ELF-1 (cell line): ENCODE results near the gene VWA8.
"Not testable (repeated sequence)": the region's sequence is repeated elsewhere in the genome, so short reads cannot be mapped to it uniquely, and the experiment has no call there.

Source experiments
- DNase-seq: peaks from one replicate; pipeline ENCODE4 v3.0.0-alpha.2; 2016; ENCODE audit warnings: low read depth, low spot score

VWA8 gene

DNA sequence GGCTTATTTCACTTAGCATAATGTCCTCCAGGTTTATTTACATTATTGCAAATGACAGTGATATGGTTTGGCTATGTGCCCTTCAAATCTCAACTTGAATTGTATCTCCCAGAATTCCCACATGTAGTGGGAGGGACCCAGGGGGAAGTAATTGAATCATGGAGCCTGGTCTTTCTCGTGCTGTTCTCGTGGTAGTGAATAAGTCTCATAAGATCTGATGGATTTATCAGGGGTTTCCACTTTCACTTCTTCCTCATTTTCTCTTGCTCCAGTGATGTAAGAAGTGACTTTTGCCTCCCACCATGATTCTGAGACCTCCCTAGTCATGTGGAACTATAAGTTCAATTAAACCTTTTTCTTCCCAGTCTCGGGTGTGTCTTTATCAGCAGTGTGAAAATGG, 109.6 kb downstream of the VWA8 start:
- DNase-seq = no peak

GRCh38 chr13:41848435-41849255, 112.3 kb downstream of the VWA8 start:
- no peak for DNase-seq

- no peak for DNase-seq
These were observed 113.7 kb downstream of the VWA8 start for GRCh38 chr13:41847216-41847615.

DNA sequence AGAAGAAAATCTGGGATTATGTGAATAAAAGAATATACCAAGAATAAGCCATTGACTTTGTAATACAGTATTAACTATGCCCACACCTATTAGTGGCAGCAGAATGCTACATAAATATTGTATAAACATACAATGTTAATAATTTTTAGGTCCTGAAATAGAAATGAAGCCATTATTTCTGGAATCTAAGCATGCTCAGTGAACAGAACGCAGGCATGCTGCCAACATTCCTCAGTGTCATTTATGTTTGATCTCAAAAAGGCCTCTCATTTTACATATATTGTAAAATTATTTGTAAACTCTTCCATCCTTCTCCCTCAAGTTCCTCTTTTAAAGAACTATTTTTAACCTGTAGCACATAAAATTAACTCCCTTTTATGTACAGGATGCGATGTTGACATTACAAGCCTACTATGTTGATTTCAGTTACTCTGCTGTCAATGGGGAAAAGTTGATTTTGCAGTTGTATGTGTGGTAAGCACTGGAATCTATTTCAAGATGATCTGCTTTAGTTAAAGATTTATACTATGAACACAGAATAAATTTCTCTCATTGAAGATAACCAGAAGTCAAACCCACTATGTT, 118.8 kb downstream of the VWA8 start:
- no peak for DNase-seq

- no peak for DNase-seq
These were observed 123.3 kb downstream of the VWA8 start for GRCh38 chr13:41837629-41838028.

- DNase-seq = no peak
These were observed 125.0 kb downstream of the VWA8 start for GRCh38 chr13:41835871-41836270.

DNA sequence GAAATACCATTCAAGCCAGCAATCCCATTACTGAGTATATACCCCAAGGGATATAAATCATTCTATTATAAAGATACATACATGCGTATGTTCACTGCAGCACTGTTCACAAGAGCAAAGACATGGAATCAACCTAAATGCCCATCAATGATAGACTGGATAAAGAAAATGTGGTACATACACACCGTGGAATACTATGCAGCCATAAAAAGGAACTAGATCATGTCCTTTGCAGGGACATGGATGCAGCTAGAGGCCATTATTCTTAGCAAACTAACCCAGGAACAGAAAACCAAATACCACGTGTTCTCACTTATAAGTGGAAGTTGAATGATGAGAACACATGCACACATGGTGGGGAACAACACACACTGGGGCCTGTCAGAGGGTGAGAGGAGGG, 126.2 kb downstream of the VWA8 start:
- DNase-seq = not testable (repeated sequence)

DNA sequence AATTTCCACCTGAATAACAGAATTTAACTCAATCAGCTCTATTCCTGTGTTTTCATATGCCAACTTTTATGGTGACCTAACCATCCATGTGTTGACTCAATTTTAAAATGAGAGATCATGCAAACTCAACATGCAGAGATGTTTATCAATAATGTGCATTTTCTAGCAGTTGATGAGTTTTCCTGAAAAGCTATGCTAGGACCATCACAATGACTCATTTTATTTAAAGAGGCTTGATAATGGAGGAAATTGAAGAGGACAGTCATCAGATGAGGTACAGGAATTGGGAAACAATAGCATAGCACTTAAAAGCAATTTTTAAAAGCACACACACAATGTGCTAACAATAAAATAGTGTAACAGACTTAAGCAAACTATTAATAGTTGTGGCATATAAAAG, 127.1 kb downstream of the VWA8 start:
- DNase-seq = no peak

- no peak for DNase-seq
These were observed 127.7 kb downstream of the VWA8 start for GRCh38 chr13:41833201-41833600.

DNA sequence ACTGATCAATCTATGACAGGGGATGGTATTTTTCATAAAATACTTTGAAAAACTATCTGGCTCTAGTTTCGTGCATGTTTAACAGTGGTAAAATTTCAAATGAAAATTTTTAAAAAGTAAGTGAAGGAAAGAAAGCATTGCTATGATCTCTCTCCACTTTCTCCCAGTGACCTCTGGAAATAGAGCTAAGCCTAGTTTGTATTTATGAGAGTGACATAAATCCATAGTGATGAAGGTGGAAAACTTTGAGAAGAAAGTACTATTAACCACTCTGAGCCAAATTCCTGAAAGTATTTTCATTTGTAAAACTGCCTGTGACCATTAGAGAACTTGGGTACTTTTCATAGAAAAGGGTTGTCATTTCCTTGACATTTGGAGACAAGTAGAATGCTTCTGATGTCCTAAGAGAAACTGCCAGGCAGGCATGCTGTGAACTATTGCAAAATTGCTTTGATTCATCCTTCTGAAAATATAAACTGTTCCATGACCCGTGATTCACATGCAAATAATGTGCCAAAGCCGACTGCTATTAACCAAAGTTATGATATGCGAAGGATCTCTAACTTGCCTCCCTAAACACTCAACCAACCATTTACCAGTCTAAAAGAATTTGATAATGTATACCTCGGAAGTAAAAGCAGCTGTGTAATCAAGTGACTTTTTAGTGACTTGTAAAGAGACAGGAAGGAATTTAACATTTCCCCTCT, 133.2 kb downstream of the VWA8 start:
- no peak for DNase-seq

GRCh38 chr13:41825691-41826090, 135.2 kb downstream of the VWA8 start:
- DNase-seq = no peak

DNA sequence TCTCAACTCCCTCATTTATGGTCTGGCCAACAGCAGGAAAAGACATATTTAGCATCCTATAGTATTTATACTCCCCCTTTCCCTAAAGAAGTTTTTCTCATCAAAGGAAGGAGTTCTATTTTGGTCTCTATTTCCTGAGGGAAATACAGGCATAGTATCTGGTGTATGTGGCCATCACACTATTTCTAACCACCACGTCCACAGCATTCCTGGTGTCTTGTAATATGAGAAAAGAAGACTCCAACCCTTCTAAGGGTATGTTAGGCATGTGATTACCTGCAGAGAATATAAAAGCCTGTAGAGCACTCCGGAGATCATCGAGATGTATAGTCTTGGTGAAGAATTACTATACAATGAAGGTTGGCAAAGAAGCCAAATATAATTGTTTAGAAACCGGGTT, 137.4 kb downstream of the VWA8 start:
- DNase-seq = no peak

- no peak for DNase-seq
These were observed 138.3 kb downstream of the VWA8 start for GRCh38 chr13:41822560-41822959.

DNA sequence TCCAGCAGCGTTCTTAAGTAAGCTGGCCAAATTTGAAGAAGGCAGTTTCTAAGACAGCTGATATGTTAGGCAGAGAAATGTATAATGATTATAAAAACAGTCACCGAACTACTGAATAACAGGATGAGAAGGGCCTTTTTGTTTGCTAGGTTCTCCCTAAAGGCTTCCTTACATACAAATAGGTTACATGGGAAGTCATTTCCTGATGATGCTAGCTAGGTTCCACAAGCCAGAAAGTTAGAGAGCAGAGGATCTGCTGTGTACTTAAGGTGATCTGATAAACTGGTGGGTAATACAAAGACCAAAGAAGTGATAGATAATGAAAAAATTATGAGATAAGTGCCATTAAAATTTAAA, 139.7 kb downstream of the VWA8 start:
- DNase-seq = no peak

GRCh38 chr13:41820581-41821237, 140.2 kb downstream of the VWA8 start:
- DNase-seq = no peak

DNA sequence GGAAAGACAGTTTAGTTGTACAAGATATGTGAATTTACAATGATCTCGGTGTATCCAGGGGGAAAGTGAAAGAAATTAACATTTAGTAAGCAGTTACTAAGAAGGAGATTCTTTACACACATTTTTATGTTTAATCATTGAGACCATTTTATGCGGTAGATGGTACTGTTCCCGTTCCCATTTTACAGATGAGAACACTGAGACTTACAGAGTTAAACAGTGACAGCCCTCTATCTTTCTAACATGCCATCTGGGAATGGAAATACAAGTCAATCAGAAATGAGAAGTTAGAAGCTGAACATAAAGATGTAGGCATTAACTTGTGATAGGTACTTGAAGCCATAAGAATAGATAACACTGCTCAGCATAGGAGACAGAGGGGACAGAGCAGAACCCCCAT, 144.9 kb downstream of the VWA8 start:
- DNase-seq = no peak

DNA sequence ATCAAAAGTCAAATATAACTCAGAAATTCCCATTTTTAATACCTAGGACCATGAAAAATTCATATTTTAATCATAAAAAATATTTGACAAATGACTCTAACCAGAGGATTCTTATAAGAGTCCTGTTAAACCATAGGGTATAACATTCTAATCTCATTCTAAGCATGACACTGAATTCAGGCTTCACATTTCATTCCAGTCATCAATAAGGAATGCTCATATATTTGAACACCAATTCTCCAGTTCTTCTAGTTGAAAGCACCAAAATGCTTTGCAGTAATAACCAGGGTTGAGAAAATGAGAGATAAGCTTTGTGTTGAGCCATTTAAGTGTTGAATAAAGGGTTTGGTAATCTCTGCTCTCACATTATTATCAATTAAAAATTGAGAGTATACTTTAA, 147.5 kb downstream of the VWA8 start:
- DNase-seq = no peak

DNA sequence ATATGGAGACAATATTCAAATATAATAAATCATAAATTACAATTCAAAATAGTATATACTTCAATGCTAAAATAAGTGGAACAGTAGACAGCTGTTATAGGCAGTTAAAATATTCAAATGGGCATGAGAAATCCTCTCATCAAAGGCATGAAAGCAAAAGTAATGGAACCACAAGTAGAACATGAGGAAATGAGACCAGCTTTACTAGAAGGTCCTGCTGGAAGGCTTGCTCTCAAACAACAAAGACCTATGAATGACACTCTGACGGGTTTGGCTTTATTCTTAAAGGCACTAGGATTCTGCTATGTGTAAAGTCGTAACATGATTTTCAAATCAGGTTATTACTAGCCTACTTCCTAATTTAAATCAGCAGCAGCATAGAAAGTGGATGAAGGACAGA, 148.1 kb downstream of the VWA8 start:
- DNase-seq = no peak

GRCh38 chr13:41812237-41812636, 148.7 kb downstream of the VWA8 start:
- DNase-seq = no peak

- no peak for DNase-seq
These were observed 149.3 kb downstream of the VWA8 start for GRCh38 chr13:41811588-41812021.

GRCh38 chr13:41809962-41810361, 150.9 kb downstream of the VWA8 start:
- DNase-seq = no peak

DNA sequence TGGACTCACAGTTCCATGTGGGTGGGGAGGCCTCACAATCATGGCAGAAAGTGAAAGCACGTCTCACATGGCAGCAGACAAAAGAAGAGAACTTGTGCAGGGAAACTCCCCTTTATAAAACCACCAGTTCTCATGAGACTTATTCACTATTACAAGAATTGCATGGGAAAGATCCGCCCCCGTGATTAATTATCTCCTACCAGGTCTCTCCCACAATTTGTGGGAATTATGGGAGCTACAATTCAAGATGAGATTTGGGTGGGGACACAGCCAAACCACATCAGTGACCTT, 157.5 kb downstream of the VWA8 start:
- not testable (repeated sequence) for DNase-seq
